Measurements from ENCODE around the gene SETD1A. TPM values are rescaled to one million over a fixed set of nuclear protein-coding genes. Genes with fewer than 3 reads are reported as not detected.
A peak's percentile ranks its signal among the peaks of the same experiment; 100 is the strongest.

The SETD1A gene
- polyA plus RNA-seq (2012; ENCODE audit: low read depth, missing spikeins): 10.9 TPM

DNA sequence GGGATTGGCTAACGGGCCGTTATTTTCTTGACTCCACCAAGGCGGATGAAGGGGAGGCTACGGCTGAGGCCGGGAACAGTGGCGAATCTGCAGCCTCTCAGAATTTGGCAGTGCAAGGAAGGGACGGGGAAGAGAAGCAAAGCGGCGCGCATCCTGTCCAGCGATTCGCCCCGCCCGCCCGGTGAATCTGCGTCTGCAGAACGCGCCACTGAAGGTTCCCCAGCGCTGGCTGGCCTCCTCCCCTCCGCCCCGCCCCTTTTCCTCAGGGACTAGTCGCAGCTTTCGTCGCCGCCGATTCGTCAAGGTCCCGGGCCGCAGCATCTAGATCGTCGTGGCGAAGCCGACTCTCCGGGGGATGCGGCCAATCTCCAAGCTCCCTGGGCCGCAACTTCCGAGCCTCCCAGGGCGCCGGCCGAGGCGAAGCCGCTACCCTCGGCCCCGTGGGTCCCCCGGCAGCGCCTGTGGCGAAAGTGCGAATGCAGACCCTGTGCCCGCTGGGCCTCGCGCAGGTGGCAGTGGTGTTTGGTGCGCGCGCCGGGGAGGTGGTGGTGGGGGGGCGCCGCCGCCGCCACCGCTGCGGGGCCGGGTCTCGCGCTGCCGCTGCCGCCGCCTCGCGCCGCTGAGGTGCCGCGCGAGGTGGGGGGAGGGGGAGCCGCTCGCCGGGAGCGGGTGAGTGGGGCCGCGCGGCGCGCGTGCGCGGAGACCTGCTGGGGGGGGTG is at the start of gene SETD1A:
SETD1A (plus strand) TSS at position 299 of the 719 bp plus-strand sequence. CDS start 978 bp downstream, outside the sequence.
- TF ChIP-seq PAX5 (IDR thresholded peaks at IDR 0.05; ENCODE audit: insufficient read depth, low read length, severe bottlenecking): no peak
- 0 out of 2 replicates have a peak, but pooled peaks have one; percentile 6 for TF ChIP-seq SPI1 (IDR thresholded peaks at IDR 0.05; ENCODE audit: low read depth, low read length)
- TF ChIP-seq POLR2A (IDR thresholded peaks at IDR 0.05; ENCODE audit: low read depth, low read length): no peak; the same call in 1 of the 2 replicates
- peak; percentile 50; the same call in 1 of the 2 replicates for TF ChIP-seq TAF1 (IDR thresholded peaks at IDR 0.05; ENCODE audit: low read depth, low read length)
- TF ChIP-seq POU2F2 (IDR thresholded peaks at IDR 0.05; ENCODE audit: low read depth, low read length): peak; percentile 31; the same call in 1 of the 2 replicates
- no peak for TF ChIP-seq POLR2AphosphoS5 (IDR thresholded peaks at IDR 0.05; ENCODE audit: low read depth, low read length)
- FAIRE-seq (peak; percentile 91), DNase-seq (ENCODE audit: insufficient read length, low spot score) (peak; percentile 98)

DNA sequence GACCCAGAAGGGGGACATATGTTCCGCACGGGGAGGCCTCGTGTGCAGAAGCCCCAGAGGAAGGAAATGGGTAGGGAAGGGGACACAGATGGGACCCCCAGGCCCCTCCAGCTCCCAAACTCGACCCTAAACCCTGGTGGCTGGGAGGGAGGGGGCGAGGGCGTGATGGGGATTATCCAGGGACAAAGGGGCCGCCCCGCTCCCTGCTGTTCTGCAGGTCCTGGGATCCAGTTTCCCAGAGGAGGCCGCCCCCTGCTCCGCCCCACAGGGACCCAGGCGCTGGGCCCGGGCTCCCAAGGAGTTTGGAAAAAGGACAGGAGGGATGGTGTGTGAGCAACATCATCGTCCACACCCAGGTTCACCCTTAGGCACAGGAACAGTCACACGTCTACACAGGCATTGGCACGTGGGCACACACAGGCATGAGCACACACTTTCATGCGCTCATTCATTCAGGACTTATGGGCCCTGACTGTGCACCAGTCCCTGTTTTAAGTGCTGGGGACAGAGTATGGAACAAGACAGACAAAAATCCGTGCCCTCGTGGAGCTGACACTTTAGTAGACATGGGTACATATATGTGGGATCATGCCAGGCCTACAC is 47.0 kb upstream of the SETD1A start:
- FAIRE-seq: no peak
- TF ChIP-seq POLR2AphosphoS5 (IDR thresholded peaks at IDR 0.05; ENCODE audit: low read depth, low read length) (no peak), SPI1 (IDR thresholded peaks at IDR 0.05; ENCODE audit: low read depth, low read length) (no peak), POU2F2 (IDR thresholded peaks at IDR 0.05; ENCODE audit: low read depth, low read length) (no peak), POLR2A (IDR thresholded peaks at IDR 0.05; ENCODE audit: low read depth, low read length) (no peak)
- DNase-seq (ENCODE audit: insufficient read length, low spot score): no peak

DNA sequence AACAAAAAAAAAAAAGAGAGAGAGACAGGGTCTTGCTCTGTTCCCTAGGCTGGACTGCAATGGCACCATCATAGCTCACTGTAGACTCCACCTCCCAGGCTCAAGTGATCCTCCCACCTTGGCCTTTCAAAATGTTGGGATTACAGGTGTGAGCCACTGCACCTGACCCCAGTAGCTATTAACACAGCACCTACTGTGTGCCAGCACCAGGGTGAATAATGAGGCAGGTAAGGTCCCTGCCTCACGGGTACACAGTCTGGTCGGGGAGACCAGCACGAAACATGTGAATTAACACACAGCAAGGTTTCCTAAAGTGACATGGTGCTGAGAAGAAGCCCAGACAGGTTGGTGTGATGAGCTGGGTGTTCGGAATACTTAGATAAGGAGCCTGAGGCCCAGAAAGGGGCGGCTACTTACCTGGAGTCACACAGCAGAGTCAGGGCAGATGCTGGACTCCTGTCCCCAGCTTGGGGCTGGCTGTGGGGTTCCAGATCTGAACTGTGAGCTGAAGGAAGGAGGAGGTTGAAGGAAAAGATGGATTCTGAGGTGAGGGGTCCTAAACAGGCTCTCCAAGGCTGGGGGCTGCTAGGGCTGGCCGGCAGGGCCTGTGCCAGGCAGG is 44.7 kb upstream of the SETD1A start:
- no peak for FAIRE-seq
- no peak for TF ChIP-seq PAX5 (IDR thresholded peaks at IDR 0.05; ENCODE audit: insufficient read depth, low read length, severe bottlenecking)
- TF ChIP-seq POLR2AphosphoS5 (IDR thresholded peaks at IDR 0.05; ENCODE audit: low read depth, low read length): no peak
- TF ChIP-seq TAF1 (IDR thresholded peaks at IDR 0.05; ENCODE audit: low read depth, low read length): no peak
- no peak for TF ChIP-seq POLR2A (IDR thresholded peaks at IDR 0.05; ENCODE audit: low read depth, low read length)
- TF ChIP-seq SPI1 (IDR thresholded peaks at IDR 0.05; ENCODE audit: low read depth, low read length): no peak
- TF ChIP-seq POU2F2 (IDR thresholded peaks at IDR 0.05; ENCODE audit: low read depth, low read length): no peak
- DNase-seq (ENCODE audit: insufficient read length, low spot score): no peak

DNA sequence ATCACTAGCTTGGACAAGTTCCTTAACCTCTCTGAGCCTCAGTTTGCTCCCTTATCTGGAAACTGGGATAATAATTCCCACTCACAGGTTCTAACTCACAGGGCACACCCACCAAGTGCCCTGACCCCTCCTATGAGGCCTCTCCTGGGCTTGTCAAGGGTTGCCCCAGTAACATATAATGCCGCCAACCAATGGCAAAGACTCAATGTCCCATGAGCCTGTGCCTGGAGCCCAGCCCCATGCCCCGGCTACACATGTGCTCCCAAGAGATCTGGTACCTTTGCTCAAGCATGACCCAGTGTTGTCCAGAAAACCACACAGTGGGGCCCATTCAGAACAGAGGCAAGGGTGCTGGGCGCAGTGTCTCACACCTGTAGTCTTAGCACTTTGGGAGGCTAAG is 42.7 kb upstream of the SETD1A start:
- no peak for TF ChIP-seq POLR2AphosphoS5 (IDR thresholded peaks at IDR 0.05; ENCODE audit: low read depth, low read length)
- no peak for TF ChIP-seq POLR2A (IDR thresholded peaks at IDR 0.05; ENCODE audit: low read depth, low read length)
- no peak for TF ChIP-seq POU2F2 (IDR thresholded peaks at IDR 0.05; ENCODE audit: low read depth, low read length)
- no peak for DNase-seq (ENCODE audit: insufficient read length, low spot score)
- FAIRE-seq: no peak

DNA sequence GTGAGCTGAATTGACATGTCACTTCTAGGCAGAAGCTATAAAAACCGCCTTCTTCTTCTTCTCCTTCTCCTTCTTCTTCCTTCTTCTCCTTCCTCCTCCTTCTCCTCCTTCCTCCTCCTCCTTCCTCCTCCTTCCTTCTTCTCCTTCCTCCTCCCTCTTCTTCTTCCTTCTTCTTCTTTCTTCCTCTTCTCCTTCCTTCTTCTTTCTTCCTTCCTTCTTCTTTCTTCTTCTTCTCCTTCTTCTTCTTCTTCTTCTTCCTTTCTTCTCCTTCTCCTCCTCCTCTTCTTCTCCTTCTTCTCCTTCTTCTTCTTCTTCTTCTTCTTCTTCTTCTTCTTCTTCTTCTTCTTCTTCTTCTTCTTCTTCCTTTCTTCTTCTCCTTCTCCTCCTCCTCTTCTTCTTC is 38.9 kb upstream of the SETD1A start:
- FAIRE-seq (no peak), DNase-seq (ENCODE audit: insufficient read length, low spot score) (no peak)
- TF ChIP-seq POLR2AphosphoS5 (IDR thresholded peaks at IDR 0.05; ENCODE audit: low read depth, low read length) (no peak), POLR2A (IDR thresholded peaks at IDR 0.05; ENCODE audit: low read depth, low read length) (no peak), POU2F2 (IDR thresholded peaks at IDR 0.05; ENCODE audit: low read depth, low read length) (no peak), PAX5 (IDR thresholded peaks at IDR 0.05; ENCODE audit: insufficient read depth, low read length, severe bottlenecking) (no peak), TAF1 (IDR thresholded peaks at IDR 0.05; ENCODE audit: low read depth, low read length) (no peak), SPI1 (IDR thresholded peaks at IDR 0.05; ENCODE audit: low read depth, low read length) (no peak)

DNA sequence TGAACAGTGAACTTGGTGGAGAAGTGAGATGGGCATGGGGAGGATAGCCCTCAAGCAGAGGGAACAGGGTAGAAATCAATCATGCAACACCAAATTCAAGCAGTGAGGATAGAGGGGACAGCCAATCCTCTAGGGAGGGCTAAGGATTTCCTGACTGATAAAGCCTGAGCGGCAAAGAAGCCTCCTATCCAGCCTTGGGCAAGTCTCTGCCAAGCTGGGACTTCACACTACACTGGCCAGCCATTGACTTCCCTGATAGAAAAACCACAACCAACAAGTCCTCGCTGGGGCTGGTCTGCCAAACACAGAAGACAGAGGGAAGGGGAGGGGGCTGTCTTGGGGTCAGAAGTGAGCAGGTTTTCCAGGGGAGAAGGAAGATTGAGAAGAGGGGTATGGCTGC is 36.7 kb upstream of the SETD1A start:
- no peak for TF ChIP-seq SPI1 (IDR thresholded peaks at IDR 0.05; ENCODE audit: low read depth, low read length)
- TF ChIP-seq TAF1 (IDR thresholded peaks at IDR 0.05; ENCODE audit: low read depth, low read length): no peak
- FAIRE-seq: no peak
- DNase-seq (ENCODE audit: insufficient read length, low spot score): no peak

DNA sequence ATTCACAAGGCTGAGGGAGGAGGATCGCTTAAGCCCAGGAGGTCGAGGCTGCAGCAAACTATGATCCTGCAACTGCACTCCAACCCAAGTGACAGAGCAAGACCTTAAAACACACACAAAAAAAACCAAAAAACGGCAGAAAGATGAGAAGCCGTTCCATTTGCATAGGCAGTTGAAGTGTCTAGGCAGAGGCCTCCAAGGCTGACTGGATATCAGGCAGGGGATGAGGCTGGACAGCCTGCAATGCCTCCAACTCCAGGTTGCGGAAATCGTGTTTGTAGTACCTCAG is 36.2 kb upstream of the SETD1A start:
- FAIRE-seq (peak; percentile 93), DNase-seq (ENCODE audit: insufficient read length, low spot score) (no peak)
- TF ChIP-seq TAF1 (IDR thresholded peaks at IDR 0.05; ENCODE audit: low read depth, low read length) (no peak), POLR2A (IDR thresholded peaks at IDR 0.05; ENCODE audit: low read depth, low read length) (no peak), POLR2AphosphoS5 (IDR thresholded peaks at IDR 0.05; ENCODE audit: low read depth, low read length) (no peak), POU2F2 (IDR thresholded peaks at IDR 0.05; ENCODE audit: low read depth, low read length) (no peak), PAX5 (IDR thresholded peaks at IDR 0.05; ENCODE audit: insufficient read depth, low read length, severe bottlenecking) (no peak), SPI1 (IDR thresholded peaks at IDR 0.05; ENCODE audit: low read depth, low read length) (no peak)

DNA sequence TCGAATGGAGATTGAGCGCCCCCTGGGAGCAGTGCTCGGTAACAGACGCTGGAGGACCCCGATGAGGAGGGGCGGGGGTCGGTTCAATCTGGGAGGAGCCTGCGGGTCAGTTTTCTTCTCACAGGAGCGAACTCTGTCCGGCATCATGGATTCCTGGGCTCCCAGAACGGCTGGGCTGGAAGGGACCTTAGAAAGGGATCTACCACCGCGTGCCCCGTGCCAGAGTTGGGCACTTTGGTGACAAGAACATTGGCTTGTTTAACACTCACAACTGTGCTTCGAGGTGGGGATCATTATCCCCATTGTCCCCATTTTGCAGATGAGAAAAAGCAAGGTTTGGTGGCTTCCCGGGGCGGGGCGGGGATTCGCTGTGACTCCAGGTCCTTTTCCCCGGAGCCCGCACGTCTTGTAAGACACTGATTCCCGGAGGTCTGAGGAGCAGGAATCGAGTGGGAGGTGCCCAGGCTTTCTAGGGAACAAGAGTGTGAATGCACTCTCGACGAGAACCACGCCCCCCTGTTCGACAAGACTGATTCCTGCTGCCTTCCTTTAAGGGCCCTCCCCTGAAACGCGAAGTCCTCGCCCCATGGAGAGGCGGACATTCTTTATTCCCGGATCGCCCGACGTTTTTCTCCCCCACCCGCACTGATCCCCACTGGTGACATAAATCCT is 35.7 kb upstream of the SETD1A start:
- peak; percentile 61 for DNase-seq (ENCODE audit: insufficient read length, low spot score)
- no peak for TF ChIP-seq POLR2A (IDR thresholded peaks at IDR 0.05; ENCODE audit: low read depth, low read length)
- no peak for TF ChIP-seq POLR2AphosphoS5 (IDR thresholded peaks at IDR 0.05; ENCODE audit: low read depth, low read length)
- TF ChIP-seq POU2F2 (IDR thresholded peaks at IDR 0.05; ENCODE audit: low read depth, low read length): no peak; the same call in 1 of the 2 replicates
- TF ChIP-seq TAF1 (IDR thresholded peaks at IDR 0.05; ENCODE audit: low read depth, low read length): no peak
- TF ChIP-seq PAX5 (IDR thresholded peaks at IDR 0.05; ENCODE audit: insufficient read depth, low read length, severe bottlenecking): no peak
- no peak for TF ChIP-seq SPI1 (IDR thresholded peaks at IDR 0.05; ENCODE audit: low read depth, low read length)
- no peak for FAIRE-seq

DNA sequence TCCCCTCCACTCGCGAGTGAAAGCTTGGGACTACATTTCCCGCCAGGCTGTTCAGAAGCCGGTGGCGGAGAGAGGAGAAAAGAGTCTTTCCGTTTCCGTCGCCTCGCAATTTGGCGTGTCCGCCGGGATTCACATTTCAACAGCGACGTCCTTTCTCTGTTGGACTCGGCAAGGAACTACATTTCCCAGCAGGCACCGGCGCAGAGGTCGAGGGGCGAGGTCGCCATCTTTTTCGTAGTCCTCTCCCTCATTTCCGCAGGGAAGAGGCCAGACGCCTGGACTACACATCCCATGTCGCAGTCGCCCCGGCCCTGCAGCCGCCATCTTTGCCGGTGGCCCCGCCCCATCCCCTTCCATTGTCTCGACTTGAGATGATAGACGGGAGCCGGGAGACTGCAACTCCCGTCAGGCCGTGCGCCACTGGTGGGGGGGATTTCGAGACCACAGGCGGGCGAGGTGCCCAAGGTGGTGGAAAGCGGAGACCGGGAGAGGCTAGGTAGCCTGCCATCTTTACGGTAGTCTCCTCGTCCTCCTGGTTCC is 35.1 kb upstream of the SETD1A start:
- TF ChIP-seq PAX5 (IDR thresholded peaks at IDR 0.05; ENCODE audit: insufficient read depth, low read length, severe bottlenecking) (no peak), SPI1 (IDR thresholded peaks at IDR 0.05; ENCODE audit: low read depth, low read length) (no peak), TAF1 (IDR thresholded peaks at IDR 0.05; ENCODE audit: low read depth, low read length) (no peak; the same call in 1 of the 2 replicates), POU2F2 (IDR thresholded peaks at IDR 0.05; ENCODE audit: low read depth, low read length) (no peak), POLR2A (IDR thresholded peaks at IDR 0.05; ENCODE audit: low read depth, low read length) (no peak), POLR2AphosphoS5 (IDR thresholded peaks at IDR 0.05; ENCODE audit: low read depth, low read length) (no peak)
- peak; percentile 83 for DNase-seq (ENCODE audit: insufficient read length, low spot score)
- peak; percentile 100 for FAIRE-seq
